NCI-H2227 treated with DMSO at 0.1 percent for 48 hours (cell line): ENCODE results near the gene GGA3.
A peak's percentile ranks its signal among the peaks of the same experiment; 100 is the strongest.
"Not testable (repeated sequence)": the region's sequence is repeated elsewhere in the genome, so short reads cannot be mapped to it uniquely, and the experiment has no call there.

Experiments
- DNase-seq: peaks from one replicate; lab custom pipeline; 2025; lab: John Stamatoyannopoulos, UW

GGA3 gene, protein sequence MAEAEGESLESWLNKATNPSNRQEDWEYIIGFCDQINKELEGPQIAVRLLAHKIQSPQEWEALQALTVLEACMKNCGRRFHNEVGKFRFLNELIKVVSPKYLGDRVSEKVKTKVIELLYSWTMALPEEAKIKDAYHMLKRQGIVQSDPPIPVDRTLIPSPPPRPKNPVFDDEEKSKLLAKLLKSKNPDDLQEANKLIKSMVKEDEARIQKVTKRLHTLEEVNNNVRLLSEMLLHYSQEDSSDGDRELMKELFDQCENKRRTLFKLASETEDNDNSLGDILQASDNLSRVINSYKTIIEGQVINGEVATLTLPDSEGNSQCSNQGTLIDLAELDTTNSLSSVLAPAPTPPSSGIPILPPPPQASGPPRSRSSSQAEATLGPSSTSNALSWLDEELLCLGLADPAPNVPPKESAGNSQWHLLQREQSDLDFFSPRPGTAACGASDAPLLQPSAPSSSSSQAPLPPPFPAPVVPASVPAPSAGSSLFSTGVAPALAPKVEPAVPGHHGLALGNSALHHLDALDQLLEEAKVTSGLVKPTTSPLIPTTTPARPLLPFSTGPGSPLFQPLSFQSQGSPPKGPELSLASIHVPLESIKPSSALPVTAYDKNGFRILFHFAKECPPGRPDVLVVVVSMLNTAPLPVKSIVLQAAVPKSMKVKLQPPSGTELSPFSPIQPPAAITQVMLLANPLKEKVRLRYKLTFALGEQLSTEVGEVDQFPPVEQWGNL

DNA sequence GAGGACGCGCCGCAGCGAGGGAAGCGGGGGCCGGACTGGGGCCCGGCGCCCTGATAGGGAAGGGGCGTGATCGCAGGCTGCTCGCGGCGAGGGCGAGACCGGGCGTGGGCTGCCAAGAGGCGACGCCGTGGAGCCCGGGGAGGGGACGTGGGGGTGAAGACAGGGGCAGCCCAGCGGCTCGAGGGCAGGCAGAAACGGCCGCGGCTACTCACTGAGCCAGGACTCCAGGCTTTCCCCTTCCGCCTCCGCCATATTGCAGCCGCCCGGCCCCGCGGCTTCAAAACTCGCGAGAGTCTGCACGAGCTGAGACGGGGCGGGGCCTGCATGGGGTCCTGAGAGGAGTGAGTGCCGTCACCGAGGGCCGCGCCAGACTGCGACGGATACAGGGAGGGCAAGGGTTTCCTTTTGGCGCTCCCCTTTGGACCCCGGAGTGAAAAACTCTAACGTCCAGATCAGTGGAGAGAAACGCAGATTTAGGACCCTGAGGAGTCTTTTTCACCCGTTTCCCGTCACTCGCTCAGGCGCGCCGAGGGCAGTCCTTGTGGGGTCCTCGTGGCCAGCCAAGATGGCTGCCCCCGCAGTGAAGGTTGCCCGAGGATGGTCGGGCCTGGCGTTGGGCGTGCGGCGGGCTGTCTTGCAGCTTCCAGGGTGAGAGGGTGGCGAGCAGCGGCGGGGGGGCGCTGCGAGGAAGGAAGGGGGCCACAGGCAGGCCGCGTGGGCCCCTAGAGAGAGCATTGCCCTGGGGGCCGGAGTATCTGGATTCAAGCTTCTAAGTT is at the start of gene GGA3, which contains the start of gene MRPS7:
TSS of gene GGA3 (minus strand) at position 271 of the 776 bp plus-strand sequence. CDS start at position 252, 19 bp downstream.
TSS of gene MRPS7 (plus strand) at position 544 of the 776 bp plus-strand sequence. CDS start at position 566, 22 bp downstream.
- peak; percentile 88 for DNase-seq

DNA sequence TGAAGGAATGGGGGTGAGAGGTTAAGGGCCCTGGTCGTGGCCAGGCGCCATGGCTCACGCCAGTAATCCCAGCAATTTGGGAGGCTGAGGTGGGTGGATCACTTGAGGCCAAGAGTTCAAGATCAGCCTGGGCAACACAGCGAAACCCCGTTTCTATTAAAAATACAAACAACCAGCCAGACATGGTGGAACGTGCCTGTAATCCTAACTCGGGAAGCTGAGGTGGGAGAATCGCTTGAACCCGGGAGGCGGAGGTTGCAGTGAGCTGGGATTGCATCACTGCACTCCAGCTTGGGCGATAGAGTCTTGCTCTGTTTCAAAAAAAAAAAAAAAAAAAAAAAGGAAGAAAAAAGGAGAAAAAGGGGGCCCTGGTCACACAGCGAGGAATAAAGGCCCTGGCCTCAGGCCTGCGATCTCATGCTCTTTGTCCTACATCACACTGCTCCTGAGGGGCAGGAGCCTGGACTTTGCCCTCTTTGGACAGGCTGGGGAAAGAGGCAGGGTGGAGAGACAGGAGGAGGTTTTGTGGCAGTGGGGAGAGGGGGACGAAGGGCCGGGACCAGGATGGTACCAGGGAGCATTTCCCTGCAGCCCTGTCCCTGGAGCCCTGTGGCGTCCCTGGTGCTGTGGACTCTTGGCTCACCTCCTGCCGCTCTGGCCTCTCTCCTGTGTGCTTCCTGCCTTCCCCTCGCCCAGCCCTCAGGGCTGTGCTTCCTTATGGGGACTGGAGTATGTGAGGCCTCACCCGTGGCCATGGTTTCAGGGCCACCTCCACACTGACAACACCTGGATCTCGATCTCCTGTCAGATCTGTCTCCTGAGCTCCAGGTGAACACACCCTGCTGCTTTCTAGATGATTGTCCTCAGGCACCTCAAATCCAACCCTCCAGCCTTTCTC is 47.6 kb upstream of the GGA3 start:
- no peak for DNase-seq

DNA sequence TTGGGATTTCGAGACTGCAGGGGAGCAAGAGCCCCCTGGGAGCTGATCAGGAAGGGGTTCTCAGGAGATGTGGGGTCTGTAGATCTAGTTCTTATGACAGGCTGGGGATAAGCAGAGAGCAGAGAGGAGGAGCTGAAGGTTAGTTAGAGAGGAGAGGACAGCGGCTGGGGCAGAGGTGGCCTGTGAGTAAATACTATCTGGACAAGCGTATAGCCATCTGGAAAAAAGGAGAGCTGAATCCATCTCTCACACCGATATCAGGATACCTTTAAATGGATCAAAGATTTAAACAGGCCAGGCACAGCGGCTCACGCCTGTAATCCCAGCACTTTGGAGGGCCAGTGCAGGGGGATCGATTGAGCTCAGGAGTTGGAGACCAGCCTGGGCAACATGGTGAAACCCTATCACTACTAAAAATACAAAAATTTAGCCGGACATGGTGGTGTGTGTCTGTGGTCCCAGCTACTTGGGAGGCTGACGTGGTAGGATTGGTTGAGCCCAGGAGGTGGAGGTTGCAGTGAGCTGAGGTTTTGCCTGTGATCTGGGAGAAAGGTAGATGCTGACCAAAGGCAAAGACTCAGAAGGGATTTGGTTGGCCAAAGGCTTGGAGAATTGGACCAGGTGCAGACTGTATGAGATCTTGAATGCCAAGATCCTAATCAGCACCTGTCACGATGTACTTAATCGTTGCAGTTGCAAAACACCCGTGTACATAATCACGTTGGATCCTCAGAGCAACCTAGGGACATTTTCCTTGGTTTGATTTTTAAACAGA is 46.7 kb upstream of the GGA3 start:
- no peak for DNase-seq

DNA sequence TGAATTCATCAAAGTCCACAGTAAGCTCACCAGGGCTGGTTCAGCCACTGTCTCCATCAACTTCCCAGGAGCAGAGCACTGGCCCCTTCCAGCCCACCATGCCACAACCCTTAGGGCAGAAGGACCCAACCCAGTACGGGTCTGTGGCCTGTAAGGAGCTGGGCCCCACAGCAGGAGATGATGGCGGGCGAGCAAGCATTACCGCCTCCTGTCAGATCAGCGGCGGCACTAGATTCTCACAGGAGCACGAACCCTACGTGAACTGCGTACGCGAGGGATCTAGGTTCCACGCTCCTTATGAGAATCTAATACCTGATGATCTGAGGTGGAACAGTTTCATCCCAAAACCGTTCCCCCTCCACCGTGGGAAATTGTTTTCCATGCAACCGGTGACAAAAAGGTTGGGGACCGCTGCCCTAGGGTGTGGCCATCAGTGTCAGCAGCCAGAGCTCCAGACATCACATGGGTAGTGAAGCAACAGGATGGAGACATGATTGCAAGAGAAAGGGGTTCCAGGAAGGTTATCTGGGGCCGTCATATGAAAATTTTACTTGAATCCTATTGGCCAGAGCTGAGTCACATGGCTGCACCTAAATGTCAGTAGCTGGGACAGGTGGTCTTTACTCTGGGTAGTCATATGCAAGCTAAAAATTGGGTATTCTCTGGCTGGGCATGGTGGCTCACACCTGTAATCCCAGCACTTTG is 40.2 kb upstream of the GGA3 start:
- no peak for DNase-seq

DNA sequence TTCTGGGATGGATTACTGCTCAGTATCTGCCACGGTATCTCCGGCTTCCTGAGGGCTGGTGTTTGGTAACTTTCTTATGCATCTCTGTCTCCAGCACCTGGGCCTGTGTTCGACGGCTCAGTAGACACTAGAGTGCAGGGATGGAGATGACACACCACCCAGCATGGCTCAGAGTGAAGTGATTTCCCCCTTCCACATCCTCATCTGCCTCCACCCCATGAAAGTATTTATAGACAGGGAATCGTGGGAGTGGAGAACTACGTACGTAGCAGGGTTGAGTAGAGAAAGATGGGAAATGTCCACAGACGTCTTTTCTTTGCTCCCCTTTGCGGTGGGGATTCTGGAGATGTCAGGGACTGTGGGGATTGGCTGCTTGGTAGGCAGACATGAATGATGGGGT is 39.6 kb upstream of the GGA3 start:
- DNase-seq = no peak

DNA sequence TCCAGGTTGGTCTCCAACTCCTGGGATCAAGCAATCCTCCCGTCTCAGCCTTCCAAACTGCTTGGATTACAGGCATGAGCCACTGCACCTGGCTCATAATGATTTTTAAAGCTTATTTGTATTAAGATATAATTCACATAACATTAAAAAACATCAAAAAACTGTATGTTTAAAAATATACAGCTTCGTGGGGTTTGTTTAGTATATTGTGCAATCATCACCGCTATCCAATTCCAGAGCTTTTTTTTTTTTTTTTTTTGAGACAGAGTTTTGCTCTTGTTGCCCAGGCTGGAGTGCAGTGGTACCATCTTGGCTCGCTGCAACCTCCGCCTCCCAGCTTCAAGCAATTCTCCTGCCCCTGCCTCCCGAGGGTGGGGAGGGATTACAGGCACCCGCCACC is 38.9 kb upstream of the GGA3 start:
- no peak for DNase-seq

DNA sequence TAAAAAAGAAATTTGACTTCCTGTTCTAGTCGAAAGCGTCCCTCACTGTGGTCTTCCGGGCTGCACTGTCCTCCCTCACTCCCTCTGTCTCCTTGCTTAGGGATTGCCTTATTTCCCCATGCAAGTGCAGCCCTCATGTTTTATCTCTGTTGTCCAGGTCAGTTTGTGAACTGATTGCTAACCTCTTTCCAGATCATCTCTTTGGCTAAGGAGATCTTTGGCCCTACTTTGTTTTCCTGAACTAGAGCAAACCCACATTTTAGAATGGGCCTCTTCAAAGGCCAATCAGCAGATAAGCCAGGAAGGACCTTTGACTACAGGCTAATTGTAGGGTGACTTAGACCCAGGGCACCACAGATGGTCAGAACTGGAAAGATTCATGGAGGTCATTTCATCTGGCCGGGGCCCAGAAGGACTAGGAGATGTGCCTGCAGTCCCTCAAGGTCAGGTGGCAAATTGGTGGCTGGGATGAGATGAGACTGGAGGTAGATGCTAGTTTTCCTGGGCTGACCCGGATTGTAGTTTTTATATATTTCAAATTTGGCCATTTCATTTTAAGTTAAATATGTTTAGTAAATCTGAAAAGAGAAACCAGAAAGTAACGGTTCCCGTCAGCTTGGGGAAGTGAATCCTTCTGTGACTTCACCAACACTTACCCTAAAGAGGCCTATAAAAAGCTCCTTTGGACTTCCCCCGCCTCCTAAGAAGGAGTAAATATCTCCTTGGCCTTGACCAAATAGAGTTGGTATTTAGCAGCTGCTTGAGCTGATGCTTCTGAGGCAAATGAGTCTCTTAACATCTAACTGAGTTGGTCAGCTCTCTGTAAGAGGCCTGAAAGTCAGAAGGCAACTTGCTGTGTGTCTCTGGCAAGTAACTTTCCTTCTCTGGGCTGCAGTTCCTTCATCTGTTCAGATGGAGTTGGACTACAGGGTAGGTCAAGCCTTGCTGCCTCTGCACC is 34.1 kb upstream of the GGA3 start:
- no peak for DNase-seq

DNA sequence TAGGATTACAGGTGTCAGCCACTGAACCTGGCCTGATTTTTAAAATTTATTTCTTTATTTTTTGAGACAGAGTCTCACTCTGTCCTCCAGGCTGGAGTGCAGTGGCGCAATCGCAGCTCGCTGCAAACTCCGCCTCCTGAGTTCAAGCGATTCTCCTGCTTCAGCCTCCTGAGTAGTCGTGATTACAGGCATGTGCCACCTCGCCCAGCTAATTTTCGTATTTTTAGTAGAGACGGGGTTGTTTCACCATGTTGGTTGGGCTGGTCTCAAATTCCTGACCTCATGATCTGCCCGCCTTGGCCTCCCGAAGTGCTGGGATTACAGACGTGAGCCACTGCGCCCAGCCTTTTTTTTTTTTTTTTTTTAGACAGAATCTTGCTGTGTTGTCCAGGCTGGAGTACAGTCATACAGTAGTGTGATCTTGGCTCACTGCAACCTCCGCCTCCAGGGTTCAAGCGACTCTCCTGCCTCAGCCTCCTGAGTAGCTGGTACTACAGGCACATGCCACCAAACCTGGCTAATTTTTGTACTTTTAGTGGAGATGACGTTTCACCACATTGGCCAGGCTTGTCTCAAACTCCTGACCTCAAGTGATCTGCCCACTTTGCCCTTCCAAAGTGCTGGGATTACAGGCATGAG is 31.5 kb upstream of the GGA3 start:
- DNase-seq = not testable (repeated sequence)

DNA sequence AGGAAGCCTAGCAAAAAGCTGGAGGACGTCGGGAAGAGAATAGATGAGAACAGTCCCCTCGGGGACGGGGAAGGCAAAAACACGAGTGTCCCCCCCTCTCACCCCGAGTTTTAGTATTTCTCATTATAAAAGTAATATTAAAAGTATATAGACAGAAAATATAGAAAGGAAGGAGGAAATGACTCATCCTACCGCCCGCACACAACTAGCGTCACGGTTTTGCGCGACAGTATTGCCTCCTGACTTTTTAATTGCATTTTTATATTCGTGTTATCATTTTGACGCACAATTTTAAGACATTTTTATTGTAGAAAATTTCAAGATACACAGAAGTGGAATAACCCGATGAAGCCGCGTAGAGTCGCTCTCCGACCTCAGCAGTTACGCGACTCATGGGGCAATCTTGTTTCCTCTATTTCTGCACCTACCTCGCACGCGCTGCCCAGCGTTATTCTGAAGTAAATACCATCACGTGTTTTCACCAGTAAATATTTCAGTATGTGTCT is 28.5 kb upstream of the GGA3 start:
- DNase-seq = no peak

DNA sequence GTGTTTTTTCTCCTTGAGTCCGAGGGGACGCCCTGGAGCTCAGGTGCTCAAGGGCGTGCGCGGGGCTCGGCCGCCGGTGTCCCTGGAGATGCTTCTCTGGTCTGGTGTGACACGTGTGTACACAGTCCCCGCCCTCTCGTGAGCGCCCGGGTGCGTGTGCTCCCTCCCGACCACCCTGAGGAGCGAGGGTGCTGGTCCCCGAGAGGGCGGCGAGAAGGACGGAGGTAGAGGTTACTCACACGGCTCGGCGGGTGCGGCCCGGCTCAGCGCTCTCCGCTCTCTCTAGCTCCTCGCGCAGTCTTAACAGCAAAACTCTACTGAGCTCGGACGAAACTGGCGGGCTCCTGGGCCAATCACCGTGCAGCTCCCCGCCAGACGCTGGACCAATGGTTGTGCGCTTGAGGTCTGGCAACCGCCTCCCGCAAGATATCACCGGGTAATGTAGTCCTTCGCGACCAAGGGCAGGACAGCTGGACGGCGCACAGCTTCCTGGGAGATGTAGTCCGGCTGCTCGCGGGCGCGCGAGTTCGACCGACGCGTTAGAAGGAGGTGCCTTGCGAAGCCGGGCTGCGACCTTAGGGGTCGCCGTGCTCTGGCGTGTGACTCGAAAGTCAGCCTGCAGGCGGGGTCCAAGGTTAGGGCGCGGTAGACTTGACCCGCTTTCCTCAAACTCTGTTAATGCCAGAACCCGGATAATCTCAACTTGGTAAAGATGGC is 27.9 kb upstream of the GGA3 start, which contains the start of gene SLC25A19:
TSS of gene SLC25A19 (minus strand) at position 319 of the 717 bp plus-strand sequence. CDS start 2,669 bp downstream, outside the sequence.
- peak; percentile 97 for DNase-seq

DNA sequence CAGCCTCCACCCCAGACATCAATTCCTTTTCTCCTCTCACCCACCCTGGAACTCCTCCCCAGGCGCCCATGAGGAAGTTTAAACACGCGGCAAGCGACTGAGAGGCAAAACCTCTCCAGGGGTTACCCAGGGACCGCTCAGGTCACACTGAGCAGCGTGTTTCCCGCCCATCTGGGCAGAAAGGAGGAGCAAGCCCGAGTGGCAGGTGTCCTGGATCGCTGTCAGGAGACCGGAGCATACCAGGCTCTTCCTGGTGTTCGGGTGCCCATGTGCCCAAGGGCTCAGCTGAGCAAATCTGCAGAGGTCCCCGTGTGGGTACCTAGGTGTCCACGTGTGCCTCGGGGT is 27.3 kb upstream of the GGA3 start:
- peak; percentile 37 for DNase-seq

DNA sequence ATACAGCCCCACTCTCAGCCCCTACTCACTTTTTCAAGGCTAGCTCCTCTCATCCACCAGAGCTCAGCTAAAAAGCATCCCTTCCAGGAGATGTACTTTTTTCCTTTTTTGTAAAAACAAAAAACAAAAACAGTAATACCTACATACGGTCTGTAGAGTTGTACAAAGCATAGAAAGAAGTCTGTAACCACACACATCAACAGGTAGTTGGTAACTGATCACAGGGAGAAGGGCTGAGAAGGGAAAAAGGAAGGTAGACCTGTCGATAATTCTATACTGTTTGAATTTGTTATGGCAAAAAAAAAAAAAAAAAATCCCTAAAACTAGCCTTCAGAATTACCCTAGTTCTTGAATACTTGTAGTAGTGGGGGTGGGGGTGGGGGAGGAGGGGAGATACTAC is 27.0 kb upstream of the GGA3 start:
- DNase-seq = no peak

DNA sequence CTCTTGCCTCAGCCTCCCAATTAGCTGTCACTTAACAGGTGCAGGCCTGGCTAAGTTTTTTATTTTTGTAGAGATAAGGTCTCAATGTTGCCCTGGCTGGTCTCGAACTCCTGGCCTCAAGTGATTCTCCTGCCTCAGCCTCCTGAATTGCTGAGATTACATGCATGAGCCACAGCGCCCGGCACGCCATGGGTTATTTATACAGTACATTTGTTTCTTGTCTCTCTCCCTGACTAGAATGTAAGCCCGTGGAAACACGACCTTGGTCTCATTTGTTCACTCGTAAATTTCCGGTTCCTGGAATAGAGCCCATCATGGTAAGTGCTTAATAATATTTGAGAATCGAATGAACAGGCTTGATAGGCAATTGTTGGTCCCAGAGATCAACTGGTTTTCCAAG is 25.8 kb upstream of the GGA3 start:
- DNase-seq = no peak

DNA sequence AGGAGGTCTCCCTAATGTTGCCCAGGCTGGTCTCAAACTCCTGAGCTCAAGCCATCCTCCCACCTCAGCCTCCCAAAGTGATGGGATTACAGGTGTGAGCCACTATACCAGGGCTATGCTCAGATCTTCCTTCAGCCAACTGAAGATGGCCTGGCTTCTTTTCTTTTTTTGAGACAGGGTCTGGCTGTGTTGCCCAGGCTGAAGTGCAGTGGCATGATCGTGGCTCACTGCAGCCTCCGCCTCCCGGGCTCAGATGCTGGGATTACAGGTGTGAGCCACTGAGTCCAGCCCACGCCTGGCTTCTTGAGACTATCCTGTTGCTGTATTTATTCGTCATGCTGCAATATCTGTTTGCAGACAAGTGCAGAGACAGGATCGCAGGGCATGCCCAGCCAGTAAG is 23.7 kb upstream of the GGA3 start:
- no peak for DNase-seq

DNA sequence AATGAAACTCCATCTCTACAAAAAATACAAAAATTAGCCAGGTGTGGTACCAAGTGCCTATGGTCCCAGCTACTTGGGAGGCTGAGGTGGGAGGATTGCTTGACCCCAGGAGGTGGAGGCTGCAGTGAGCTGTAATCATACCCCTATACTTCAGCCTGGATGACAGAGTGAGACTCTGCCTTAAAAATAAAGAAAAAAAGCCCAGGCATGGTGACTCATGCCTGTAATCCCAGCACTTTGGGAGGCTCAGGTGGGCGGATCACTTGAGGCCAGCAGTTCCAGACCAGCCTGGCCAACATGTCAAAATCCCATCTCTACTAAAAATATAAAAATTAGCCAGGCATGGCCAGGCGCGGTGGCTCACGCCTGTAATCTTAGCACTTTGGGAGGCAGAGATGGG is 18.8 kb upstream of the GGA3 start:
- not testable (repeated sequence) for DNase-seq

DNA sequence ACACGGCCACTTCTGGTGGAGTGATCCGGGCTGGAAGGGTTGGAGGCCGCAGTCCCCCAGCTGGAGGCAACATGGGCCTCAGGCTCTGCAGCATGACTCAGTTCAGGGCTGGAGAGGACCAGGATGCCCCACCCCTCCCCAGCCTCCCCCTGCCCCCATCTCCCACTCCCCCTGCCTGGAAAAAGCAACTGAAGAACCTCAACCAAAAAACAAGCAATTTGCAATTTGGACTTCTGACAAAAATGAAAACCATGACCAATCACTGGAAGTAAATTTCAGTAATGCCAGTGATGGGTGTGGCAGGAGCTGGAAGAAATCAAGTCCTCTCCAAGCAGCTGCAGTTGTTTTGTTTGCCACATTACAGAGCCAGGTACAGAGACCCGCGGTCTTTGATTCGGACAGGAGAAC is 16.3 kb upstream of the GGA3 start:
- DNase-seq = no peak

DNA sequence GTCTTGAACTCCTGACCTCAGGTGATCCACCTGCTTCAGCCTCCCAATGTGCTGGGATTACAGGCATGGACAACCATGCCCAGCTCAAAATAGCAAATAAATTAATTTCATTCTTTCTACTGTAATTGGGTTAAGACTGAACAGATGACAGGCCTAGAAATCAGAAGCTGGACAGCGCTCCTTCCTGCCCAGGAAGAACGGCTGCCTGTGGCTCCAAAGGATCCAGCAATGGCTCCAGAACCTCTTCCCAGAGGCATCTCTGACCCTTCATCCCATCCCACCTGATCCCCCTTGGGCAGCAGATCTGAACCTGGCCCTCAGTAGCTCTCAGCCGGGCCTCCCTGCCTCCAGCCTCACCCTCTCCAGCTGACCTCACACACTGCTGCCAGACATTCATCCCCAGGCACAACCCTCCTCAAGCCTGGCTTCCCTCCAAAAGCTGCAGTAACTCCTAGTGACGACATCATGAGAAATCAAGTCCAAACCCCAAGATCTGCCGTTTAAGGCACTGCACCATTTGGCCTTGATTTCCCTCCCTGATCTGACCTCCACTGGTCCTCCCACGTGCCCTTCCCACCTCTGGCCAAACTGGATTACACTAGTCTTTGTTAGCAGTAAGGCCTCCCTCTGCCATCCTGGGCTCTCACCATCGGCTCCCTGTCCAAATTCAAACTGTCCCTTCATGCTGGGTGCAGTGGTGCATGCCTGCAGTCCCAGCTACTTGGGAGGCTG is 12.7 kb upstream of the GGA3 start:
- DNase-seq = no peak
